ENCODE data around the gene DBH. TPM values are rescaled to one million over a fixed set of nuclear protein-coding genes. Genes with fewer than 3 reads are reported as not detected.
A peak's percentile ranks its signal among the peaks of the same experiment; 100 is the strongest.

DBH gene
- total and polyA plus RNA-seq, 2 donors (not counting 1 experiment from before 2014, with no cell fraction given): not detected

DNA sequence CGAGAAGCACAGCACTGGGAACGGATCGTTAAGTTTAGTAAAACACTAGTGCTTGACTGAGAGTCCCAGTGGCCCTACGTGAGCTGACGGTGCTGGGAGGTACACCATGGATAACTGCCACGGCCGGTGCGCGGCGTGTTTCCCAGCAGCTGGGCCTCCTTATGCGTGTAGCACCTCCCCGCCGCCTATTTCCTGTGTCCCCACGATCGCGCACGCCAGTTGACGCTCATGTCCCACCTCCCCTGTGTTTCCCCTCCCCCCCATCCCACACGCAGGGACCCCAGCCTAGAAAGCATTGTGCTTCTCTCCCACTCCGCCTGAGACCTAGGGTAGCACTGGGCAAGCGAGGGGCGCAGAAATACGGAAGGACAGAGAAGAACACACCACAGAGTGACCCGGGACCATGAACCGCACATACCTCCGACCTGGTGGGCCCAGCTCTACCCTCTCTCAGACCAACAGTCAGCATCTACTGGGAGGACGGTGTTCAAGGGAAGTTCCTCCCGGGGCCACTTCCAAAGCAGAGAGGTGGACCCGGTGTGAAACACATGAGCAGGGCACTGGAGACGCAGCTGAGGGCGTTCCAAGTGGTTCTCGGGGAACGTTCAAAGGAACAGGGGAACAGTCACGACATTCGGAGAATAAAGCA, 45.6 kb downstream of the DBH start:
- H3K9me3 Mint-ChIP-seq (ENCODE audit: insufficient read depth): no peaks in the 10 kb centered on the region
- no peak for TF ChIP-seq EZH2 (IDR thresholded peaks at IDR 0.05; ENCODE audit: borderline replicate concordance, insufficient read depth, low read depth, low read length, poor library complexity, severe bottlenecking)
- TF ChIP-seq, protein P1, sequence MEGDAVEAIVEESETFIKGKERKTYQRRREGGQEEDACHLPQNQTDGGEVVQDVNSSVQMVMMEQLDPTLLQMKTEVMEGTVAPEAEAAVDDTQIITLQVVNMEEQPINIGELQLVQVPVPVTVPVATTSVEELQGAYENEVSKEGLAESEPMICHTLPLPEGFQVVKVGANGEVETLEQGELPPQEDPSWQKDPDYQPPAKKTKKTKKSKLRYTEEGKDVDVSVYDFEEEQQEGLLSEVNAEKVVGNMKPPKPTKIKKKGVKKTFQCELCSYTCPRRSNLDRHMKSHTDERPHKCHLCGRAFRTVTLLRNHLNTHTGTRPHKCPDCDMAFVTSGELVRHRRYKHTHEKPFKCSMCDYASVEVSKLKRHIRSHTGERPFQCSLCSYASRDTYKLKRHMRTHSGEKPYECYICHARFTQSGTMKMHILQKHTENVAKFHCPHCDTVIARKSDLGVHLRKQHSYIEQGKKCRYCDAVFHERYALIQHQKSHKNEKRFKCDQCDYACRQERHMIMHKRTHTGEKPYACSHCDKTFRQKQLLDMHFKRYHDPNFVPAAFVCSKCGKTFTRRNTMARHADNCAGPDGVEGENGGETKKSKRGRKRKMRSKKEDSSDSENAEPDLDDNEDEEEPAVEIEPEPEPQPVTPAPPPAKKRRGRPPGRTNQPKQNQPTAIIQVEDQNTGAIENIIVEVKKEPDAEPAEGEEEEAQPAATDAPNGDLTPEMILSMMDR (IDR thresholded peaks at IDR 0.05): no peak
- Histone ChIP-seq H3K27ac (ENCODE audit: low read length in 2 of 2) (no peak overlapping the region), H3K36me3 (replicated peaks in 1 of 2; ENCODE audit: control extremely low read depth in 1 of 2, control insufficient read depth in 1 of 2, extremely low read depth in 1 of 2, insufficient read depth in 2 of 2, low read length in 1 of 2) (no peaks in the 10 kb centered on the region), H3K4me3 (ENCODE audit: control extremely low read depth in 1 of 5, extremely low read depth in 1 of 5, insufficient read depth in 1 of 5, low read depth in 2 of 5, low read length in 4 of 5) (no peak overlapping the region), H3K9ac (ENCODE audit: low read length) (no peak overlapping the region), H3K4me1 (ENCODE audit: control insufficient read depth in 2 of 2, insufficient read depth in 2 of 2, low read length in 2 of 2) (peaks cover 0 to 14% of the 10 kb centered on the region in 2 donors), H3K79me2 (ENCODE audit: control insufficient read depth, insufficient read depth, low read length) (no peaks in the 10 kb centered on the region), H3K4me2 (replicated peaks; ENCODE audit: low read depth, low read length, poor library complexity, severe bottlenecking) (no peak overlapping the region), H4K20me1 (ENCODE audit: control insufficient read depth, insufficient read depth, low read length, poor library complexity, severe bottlenecking) (no peaks in the 10 kb centered on the region), H3K27me3 (replicated peaks in 1 of 4; ENCODE audit: control extremely low read depth in 1 of 4, control insufficient read depth in 3 of 4, insufficient read depth in 4 of 4, low read length in 3 of 4) (no peaks in the 10 kb centered on the region), H2AFZ (ENCODE audit: insufficient read depth, low read depth, low read length, poor library complexity, severe bottlenecking) (no peak overlapping the region), H3K9me3 (ENCODE audit: control extremely low read depth in 1 of 3, control insufficient read depth in 2 of 3, insufficient read depth in 1 of 3, low read length in 2 of 3) (no peaks in the 10 kb centered on the region)
- CTCF ChIA-PET: no interaction called here
- no peak for ATAC-seq (ENCODE audit: low read depth)
- no peaks in the 10 kb centered on the region for H3K27me3 Mint-ChIP-seq
- POLR2A ChIA-PET: no interaction called here
- intact Hi-C loops (cut with micrococcal nuclease): no loop called here
- DNase-seq: no peak
- H3K27ac Mint-ChIP-seq: no peak overlapping the region
- H3K4me3 Mint-ChIP-seq: no peak overlapping the region
- H3K4me1 Mint-ChIP-seq: peaks cover 7% of the 10 kb centered on the region
- 95% methylated on average over 34 of the region's 35 CpGs for WGBS (ENCODE audit: insufficient coverage)

DNA sequence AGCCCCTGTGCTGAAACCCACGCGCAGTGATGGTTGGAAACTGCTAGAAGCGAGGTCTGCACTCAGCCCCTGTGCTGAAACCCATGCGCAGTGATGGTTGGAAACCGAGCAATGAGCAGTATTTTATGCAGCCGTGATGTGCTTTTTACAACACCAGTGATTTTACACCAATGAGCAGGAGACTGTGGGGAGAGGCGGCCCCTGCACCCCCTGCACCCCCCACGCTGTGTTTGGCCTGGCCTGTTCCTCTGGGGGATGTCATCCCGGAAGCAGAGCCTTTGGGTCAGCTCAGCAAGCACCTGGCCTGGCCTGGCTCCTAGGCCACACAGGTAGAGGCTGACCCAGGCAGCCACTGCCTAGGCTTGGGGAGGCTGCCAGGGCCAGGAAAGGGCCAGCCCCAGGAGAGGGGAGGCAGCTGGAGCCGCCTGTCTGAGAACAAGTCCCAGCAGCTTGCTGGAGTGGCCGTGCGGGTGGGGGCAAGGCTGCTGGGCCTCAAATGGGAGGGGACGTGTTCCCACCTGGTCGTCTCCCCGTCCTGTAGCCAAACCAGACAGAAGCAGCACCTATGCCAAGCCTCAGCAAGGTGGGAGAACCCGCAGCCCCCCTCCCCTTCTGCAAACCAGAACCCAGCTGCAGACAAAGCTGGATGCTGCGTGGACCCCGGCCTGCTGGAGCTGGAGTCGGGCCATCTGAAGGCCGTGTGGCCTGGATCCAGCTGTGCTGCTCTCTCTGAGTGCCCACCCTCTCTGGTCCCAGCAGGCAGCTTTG, 46.8 kb downstream of the DBH start:
- Mint-ChIP-seq H3K9me3 (ENCODE audit: insufficient read depth) (no peaks in the 10 kb centered on the region), H3K27ac (no peak overlapping the region), H3K27me3 (no peaks in the 10 kb centered on the region), H3K4me1 (peaks cover 7% of the 10 kb centered on the region), H3K4me3 (no peak overlapping the region)
- DNase-seq (no peak), ATAC-seq (ENCODE audit: low read depth) (no peak)
- CTCF ChIA-PET: interaction anchor here (1.2 kb wide), 1 partner anchor 61 kb away, joined by 3 read pairs; no protein-coding TSS in a partner anchor
- no peak overlapping the region for H3K27ac ChIP-seq (ENCODE audit: low read length in 2 of 2)
- no peak overlapping the region for H3K9ac ChIP-seq (ENCODE audit: low read length)
- H3K4me1 ChIP-seq (ENCODE audit: control insufficient read depth in 2 of 2, insufficient read depth in 2 of 2, low read length in 2 of 2): peaks cover 0 to 14% of the 10 kb centered on the region in 2 donors
- no peaks in the 10 kb centered on the region for H3K27me3 ChIP-seq (replicated peaks in 1 of 4; ENCODE audit: control extremely low read depth in 1 of 4, control insufficient read depth in 3 of 4, insufficient read depth in 4 of 4, low read length in 3 of 4)
- H3K4me3 ChIP-seq (ENCODE audit: control extremely low read depth in 1 of 5, extremely low read depth in 1 of 5, insufficient read depth in 1 of 5, low read depth in 2 of 5, low read length in 4 of 5): no peak overlapping the region
- TF ChIP-seq, protein P1 (IDR thresholded peaks at IDR 0.05): no peak
- no peak for TF ChIP-seq EZH2 (IDR thresholded peaks at IDR 0.05; ENCODE audit: borderline replicate concordance, insufficient read depth, low read depth, low read length, poor library complexity, severe bottlenecking)
- H2AFZ ChIP-seq (ENCODE audit: insufficient read depth, low read depth, low read length, poor library complexity, severe bottlenecking): no peak overlapping the region
- H3K36me3 ChIP-seq (replicated peaks in 1 of 2; ENCODE audit: control extremely low read depth in 1 of 2, control insufficient read depth in 1 of 2, extremely low read depth in 1 of 2, insufficient read depth in 2 of 2, low read length in 1 of 2): no peaks in the 10 kb centered on the region
- no peaks in the 10 kb centered on the region for H3K9me3 ChIP-seq (ENCODE audit: control extremely low read depth in 1 of 3, control insufficient read depth in 2 of 3, insufficient read depth in 1 of 3, low read length in 2 of 3)
- no peaks in the 10 kb centered on the region for H4K20me1 ChIP-seq (ENCODE audit: control insufficient read depth, insufficient read depth, low read length, poor library complexity, severe bottlenecking)
- 76% methylated on average over 15 of the region's 20 CpGs for WGBS (ENCODE audit: insufficient coverage)
- intact Hi-C loops (cut with micrococcal nuclease): no loop called here
- H3K4me2 ChIP-seq (replicated peaks; ENCODE audit: low read depth, low read length, poor library complexity, severe bottlenecking): peak overlapping the region; percentile 19
- no peaks in the 10 kb centered on the region for H3K79me2 ChIP-seq (ENCODE audit: control insufficient read depth, insufficient read depth, low read length)
- POLR2A ChIA-PET: no interaction called here
